GM10248 (cell line): ENCODE results near the gene SNRNP200.

ENCODE experiments used
- CTCF ChIA-PET: fragments of 300-600 bp; sonication (Branson Sonifier 250); formaldehyde crosslinking; extraction: SDS; loops from one replicate; lab custom pipeline; 2021; ENCODE audit warnings: antibody characterized with exemption; lab: Yijun Ruan, JAX
- POLR2A ChIA-PET: fragments of 350-650 bp; sonication (Branson Sonifier 250); formaldehyde crosslinking; extraction: SDS; loops from one replicate; lab custom pipeline; 2020; ENCODE audit warnings: antibody characterized with exemption; lab: Yijun Ruan, JAX
- DNase-seq: peaks from one replicate; pipeline ENCODE4 v3.0.0; 2012; ENCODE audit errors: extremely low spot score
- TF ChIP-seq, protein P1 (sequence below): IDR thresholded peaks from 2 replicates; pipeline ENCODE4 v1.5.1; 2012; ENCODE audit warnings: mild to moderate bottlenecking, low read depth; ENCODE audit errors: extremely low read depth, missing control alignments, control extremely low read depth

Gene SNRNP200

DNA sequence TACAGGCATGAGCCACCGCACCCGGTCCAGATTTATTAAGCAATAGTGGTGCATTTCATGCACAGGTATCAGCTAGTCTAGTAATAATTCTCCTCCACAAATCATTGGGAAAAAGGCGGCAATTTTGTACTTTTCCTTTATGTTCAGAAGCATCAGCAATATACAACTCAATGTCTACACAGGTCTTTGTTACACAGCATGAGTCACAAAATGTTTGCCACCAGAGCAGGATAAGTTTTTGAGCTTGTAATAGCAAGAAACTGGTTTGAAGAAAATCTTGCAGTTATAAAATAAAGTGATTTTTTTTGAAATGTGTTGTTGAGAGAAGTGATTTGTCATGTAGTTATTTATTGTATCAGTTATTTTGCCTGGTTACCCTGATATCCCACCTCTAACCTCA is 15.0 kb upstream of the SNRNP200 start:
- ChIA-PET CTCF (interaction anchor here (1.2 to 3.6 kb wide), 9 partner anchors 9 to 233 kb away, joined by 3 to 27 read pairs (median 7); partner anchors contain the start of genes NCAPH and SNRNP200), POLR2A (interaction anchor here (1.4 kb wide), 1 partner anchor 18 kb away, joined by 4 read pairs; no protein-coding TSS in a partner anchor)
- DNase-seq: no peak
- TF ChIP-seq, protein P1, sequence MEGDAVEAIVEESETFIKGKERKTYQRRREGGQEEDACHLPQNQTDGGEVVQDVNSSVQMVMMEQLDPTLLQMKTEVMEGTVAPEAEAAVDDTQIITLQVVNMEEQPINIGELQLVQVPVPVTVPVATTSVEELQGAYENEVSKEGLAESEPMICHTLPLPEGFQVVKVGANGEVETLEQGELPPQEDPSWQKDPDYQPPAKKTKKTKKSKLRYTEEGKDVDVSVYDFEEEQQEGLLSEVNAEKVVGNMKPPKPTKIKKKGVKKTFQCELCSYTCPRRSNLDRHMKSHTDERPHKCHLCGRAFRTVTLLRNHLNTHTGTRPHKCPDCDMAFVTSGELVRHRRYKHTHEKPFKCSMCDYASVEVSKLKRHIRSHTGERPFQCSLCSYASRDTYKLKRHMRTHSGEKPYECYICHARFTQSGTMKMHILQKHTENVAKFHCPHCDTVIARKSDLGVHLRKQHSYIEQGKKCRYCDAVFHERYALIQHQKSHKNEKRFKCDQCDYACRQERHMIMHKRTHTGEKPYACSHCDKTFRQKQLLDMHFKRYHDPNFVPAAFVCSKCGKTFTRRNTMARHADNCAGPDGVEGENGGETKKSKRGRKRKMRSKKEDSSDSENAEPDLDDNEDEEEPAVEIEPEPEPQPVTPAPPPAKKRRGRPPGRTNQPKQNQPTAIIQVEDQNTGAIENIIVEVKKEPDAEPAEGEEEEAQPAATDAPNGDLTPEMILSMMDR: no peak

DNA sequence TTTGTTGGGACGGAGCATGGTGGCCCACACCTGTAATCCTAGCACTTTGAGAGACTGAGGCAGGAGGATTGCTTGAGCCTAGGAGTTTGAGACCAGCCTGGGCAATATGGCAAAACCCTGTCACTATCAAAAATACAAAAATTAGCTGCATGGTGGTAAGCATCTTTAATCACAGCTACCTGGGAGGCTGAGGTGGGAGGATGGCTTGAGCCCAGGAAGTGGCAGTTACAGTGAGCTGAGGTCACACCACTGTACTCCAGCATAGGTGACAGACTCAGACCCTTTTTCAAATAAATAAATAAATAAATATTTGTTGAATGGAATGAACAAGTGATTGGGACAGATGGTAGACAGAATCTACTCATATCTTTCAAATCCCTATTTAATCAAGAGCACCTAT is 14.1 kb upstream of the SNRNP200 start:
- ChIA-PET POLR2A (no interaction called here), CTCF (interaction anchor here (1.3 to 3.6 kb wide), 3 partner anchors 8 to 16 kb away, joined by 5 to 27 read pairs (median 6); partner anchors contain the start of genes NCAPH and SNRNP200)
- no peak for DNase-seq
- TF ChIP-seq, protein P1: no peak

DNA sequence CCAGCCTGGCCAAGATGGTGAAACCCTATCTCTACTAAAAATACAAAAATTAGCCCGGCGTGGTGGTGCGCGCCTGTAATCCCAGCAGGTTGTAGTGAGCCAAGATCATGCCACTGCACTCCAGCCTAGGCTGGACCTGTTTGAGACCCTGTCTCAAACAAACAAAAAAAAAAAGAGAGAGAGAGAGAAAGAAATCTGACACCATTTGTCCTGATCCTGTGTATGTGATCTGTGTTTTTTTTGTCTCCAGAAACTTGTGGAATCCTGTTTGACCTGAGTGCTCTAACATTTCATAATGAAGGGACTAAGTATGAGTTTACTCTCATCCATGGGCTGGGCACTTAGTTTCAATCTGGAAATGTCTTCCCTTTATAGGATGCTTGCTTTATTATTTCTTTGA is 13.4 kb upstream of the SNRNP200 start:
- TF ChIP-seq, protein P1: no peak
- DNase-seq: no peak
- POLR2A ChIA-PET: no interaction called here
- CTCF ChIA-PET: interaction anchor here (1.3 to 1.9 kb wide), 2 partner anchors 8 to 17 kb away, joined by 5 to 6 read pairs; partner anchors contain the start of gene NCAPH

DNA sequence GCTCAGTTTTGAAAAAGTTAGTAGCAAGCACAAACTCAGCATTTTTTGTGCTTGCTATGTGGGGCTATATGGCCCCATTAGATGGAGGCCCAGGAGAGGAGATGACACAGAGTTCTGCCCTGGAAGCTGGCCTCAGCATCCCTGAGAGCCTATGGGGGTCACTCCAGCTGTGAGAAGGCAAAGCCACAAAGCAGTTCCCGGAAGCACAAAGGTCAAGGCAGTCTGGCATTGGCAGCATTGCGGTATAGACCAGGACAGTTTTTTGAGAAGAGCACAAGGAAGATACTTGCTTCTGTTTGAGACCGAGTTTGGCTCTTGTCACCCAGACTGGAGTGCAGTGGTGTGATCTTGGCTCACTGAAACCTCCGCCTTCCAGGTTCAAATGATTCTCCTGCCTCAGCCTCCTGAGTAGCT is 12.2 kb upstream of the SNRNP200 start:
- CTCF ChIA-PET: no interaction called here
- POLR2A ChIA-PET: no interaction called here
- TF ChIP-seq, protein P1: no peak
- DNase-seq: no peak

DNA sequence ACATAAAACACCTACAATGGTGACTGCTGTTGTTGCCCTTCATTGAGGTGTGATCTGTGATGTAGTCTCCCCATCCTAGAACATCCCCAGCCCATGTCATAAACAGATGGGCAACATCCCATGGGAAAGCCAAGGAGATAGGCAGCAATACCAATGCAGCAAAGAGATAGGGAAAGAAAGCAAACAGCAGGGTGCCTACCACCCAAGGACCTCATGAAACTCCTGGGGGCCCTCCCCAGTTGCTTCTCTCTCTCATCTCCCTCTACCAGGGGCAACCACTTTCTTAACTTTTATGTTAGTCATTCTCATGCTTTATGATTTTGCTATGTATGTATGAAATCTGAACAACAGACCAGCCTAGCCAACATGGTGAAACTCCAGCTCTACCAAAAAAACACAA is 11.7 kb upstream of the SNRNP200 start:
- ChIA-PET CTCF (interaction anchor here (1.9 kb wide), 1 partner anchor 11 kb away, joined by 6 read pairs; the partner anchor contains the start of gene SNRNP200), POLR2A (no interaction called here)
- TF ChIP-seq, protein P1: no peak
- no peak for DNase-seq

DNA sequence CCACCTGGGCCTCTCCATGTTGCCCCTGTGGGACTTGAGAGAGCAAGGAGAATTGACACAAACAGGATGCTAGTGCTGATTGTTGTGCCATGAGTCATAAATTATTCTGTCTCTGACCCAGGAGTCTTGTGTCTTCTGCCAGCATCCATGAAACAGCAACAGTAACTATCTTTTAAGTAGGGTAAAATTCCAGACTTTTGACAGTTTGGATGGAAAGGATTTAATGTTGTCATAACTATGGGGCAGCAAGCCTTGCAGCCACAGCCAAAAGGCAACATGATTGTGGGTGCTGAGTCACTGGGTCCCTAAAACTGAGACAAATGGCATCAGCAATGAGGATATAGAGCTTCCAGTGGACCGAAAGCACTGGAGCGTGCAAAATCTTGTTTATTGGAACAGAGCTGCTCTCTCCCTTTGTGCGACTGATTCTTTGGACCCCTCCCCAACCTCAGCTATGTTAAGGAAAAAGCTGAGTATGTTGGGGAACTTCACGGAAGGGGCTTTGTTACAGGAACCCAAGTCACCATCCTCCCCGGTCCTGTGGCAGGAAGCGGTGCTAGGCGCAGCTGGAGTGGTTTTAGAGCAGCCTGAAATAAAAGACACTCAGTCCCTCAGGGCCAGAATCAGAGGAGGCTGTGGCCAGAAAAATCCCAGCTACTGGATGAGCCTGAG is 10.2 kb upstream of the SNRNP200 start:
- ChIA-PET CTCF (interaction anchor here (0.9 to 1.9 kb wide), 4 partner anchors 10 to 239 kb away, joined by 3 to 6 read pairs (median 4); partner anchors contain the start of gene SNRNP200), POLR2A (no interaction called here)
- DNase-seq: peak; percentile 38
- TF ChIP-seq, protein P1: no peak
